A172 (cell line): ENCODE data around the gene ROR1. TPM values are rescaled to one million over a fixed set of nuclear protein-coding genes. Genes with fewer than 3 reads are reported as not detected.

Experiments
- DNase-seq: peaks from one replicate; pipeline ENCODE4 v3.0.0-alpha.2; 2015; ENCODE audit warnings: low spot score
- total RNA-seq: library from RNA; depleted of rRNA; stranded (reverse); fragments of >200 nt; shearing (Covaris generic); gene quantifications from 2 replicates; pipeline ENCODE4 v1.2.3, GENCODE V29; 2014

The ROR1 gene
- total RNA-seq, 1 experiment from 2014 or later = 7.0 TPM

DNA sequence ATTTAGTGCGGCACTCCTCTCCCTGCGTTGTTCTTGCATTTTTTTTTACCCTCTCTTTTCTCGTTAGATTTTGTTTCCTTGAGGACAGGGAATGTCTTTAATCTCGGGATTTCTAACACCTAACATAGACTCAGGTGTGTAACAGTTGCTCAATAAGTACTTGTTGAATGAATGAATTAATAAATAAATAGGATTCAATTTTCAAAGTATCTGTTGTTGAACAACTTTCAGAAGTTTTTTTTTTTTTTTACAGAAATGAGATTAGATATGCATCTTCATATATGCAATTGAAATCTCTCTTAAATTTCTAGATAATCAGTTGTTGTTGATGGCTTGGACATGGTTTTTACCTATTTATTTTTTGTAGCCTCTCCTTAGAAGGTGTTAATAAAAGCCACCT, 83.1 kb downstream of the ROR1 start:
- DNase-seq = no peak

DNA sequence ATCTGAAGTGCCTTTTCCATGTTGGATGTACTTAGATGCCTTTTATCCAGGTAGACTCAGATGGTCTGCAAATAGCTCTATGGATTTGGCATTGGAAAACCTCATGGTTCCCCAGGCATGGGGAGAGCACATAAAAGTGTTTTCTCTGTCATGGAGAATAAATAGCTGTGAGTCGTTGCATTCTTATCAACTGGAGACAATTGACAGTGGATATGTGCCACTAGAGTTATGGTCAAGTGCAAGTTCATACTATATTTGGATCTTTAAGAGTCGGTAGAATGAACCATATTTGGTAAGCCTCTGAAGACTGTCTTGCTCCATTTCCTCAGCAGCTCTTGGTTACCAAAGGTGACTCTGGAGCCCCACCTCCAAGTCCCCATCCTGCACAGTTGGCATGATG, 83.7 kb downstream of the ROR1 start:
- no peak for DNase-seq

DNA sequence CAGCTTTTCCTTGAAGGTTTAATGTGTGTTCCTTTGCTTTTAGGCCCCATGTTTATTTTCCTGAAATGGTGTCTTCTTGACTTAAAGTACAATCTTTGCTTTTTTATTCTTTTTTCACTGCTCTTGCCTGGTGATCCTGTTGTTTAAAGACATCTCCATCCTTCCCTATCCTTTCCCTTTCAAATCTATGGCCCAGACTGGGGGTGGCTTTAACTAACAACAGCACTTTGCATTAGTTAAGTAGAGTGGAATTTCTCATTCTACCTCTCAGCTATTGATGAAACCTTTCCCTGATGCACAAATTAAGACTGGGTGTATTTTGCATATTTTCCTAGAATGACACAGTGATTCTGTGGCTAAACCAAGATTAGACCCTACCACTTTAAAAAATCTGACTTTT, 84.3 kb downstream of the ROR1 start:
- DNase-seq = no peak

GRCh38 chr1:63859480-63860275, 85.9 kb downstream of the ROR1 start:
- DNase-seq = no peak

DNA sequence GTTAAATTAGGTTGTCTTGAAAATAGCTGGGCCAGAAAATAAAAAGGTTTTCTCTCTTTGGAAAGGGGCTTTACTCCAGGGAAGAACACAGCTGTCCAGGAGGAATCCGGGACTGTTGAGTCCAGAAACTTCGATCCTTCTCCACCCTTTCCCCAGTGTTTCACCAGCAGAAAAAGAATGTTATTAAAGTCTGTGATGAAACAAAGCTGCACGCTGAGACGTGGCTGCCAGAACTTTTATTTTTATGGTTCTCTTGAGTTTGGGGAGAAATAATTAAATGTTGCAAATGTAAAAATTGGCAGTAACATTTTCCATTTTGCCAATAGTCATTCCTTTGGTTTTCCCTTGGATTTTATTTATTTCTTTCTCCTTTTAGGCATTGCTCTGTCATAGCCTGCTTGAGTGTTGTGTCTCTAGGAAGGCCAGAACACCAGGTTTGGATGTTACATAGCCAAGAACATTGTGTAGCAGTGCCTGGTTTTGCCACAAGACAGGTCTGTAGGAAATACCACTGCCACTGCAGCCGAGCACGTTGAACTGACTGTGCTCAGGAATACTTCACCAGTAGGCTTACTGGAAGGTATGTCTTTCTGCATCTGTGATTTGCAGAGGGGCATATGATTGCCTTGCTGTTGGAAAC, 87.4 kb downstream of the ROR1 start:
- DNase-seq = no peak

- no peak for DNase-seq
Observed at GRCh38 chr1:63863145-63863544, 89.3 kb downstream of the ROR1 start.

- no peak for DNase-seq
Observed at GRCh38 chr1:63864224-63864641, 90.4 kb downstream of the ROR1 start.

- DNase-seq = no peak
Observed at GRCh38 chr1:63865561-63865960, 91.7 kb downstream of the ROR1 start.

- no peak for DNase-seq
Observed at GRCh38 chr1:63866084-63866483, 92.3 kb downstream of the ROR1 start.

GRCh38 chr1:63867429-63868176, 93.8 kb downstream of the ROR1 start:
- no peak for DNase-seq

DNA sequence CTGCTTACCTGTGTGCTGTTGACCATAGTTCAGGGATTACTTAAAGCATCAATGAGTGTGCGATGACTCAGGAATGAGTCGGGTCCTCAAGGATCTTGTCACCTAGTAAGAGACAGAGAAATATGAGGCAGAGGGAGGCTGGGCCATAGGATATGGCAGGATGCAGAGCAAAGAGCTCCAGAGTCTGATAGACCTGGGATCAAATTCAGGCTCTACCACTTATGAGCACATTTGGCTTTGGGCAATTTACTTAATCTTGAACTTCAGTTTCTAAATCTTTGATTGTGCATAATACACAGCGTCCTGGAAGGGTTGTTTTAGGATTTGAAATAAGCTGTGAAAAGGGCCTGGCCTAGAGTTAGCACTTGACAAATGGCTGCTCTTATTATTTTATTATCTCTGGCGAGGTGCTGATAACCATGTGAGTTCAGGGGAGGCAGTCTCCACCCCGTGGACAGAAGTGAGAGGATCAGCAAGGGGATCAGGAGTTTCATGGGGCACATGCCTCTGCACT, 94.5 kb downstream of the ROR1 start:
- peak; percentile 73 for DNase-seq

DNA sequence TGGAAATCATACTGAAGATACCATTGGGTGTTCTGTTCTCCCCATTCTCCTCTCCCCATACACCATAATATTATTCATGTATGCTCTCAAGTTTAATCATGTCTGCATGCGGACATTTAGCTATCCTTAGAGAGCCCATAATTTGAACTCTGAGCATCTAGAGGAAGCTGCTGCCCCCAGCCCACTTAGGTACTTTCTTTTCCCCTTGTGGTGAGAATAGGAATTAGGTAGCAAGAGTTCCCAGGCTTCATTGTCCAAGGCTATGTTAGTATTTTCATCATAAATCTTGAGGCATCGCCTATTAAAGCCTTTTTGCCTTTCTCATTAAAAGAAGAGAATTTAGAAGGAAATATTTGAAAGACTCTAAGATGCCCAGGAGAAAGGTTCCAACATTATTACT, 96.3 kb downstream of the ROR1 start:
- no peak for DNase-seq

DNA sequence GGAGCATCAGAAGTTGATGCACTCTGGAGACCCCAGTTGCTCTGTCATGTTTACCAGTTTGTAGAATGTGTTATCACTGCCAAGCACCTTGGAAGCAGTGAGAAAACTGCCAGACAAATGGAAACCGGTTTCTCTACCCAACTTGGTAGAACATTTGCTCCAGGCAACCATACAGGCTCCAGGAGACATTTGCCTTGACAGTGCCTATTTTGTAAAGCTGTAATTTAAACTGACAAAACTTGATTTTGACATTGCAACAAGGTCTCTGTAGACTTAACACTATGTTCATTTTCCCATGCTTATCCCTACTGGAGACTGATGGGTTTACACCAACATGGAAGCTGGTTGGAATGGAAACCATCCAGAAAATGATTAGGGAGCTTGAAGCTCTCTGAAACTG, 97.6 kb downstream of the ROR1 start:
- no peak for DNase-seq

DNA sequence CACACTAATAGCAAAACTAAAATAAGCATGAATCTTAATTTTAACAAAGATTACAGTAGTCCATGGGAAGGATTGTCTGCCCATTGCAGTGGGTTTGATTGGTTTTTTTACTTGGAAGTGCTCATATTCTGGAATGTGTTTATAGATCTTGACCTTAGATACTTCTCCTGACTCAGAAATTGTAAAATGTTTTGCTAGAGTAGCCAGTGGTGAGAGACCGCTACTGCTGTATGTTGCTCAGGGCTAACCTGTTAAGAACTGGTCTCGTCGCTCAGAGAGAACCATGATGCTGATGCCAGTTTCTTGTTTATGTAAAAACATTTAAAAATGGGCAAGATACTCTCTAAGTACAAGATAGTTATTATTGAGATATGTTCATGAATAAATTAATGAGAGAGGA, 99.9 kb downstream of the ROR1 start:
- peak; percentile 59 for DNase-seq

DNA sequence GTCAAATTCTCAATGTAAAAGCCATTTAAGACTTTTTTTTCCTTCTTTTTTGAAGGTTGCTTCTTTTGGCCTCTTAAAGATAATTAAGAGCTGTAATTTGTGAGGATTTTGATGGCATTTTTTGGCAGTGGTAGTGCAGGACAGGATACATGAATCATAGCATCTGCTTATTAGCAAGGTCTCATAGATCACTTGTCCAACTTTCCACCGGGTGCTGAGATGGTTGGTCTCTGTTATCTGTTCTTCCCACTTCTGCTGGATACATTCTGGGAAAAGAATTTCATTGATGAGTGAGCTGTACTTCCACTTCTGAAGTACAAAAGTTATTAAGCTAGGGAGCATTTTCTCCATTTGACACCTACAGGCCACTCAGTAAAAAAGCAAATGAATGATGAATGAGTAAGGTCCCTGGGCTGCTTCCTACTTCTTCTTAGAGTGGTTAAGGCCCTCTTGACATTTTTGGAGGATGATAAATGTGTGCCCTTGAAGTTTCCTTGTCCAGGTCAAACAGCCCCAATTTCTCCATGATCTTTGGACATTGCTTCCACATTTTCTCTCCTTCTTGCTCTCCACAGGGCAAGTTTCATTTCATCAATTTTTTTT, 100.6 kb downstream of the ROR1 start:
- DNase-seq = peak; percentile 70

DNA sequence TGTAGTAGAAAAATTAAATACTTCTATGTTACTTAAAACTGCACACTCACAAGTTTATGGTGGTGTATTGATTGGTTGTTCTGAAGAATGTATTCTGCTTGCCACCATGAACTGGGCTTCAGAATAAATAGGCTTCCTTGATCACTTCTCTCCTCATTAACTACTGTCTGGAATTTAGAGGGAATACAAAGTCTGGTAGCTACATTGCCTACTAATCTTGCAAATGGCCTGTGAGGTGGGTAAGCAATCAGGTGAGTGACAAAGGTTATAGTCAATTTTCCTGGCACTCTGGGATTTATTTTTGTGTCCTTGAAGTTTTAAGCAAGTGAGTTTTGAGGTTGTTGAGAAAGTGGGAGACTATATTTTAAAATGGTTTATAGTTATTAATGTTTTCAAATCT, 101.8 kb downstream of the ROR1 start:
- DNase-seq = no peak

- no peak for DNase-seq
Observed at GRCh38 chr1:63877021-63877767, 103.4 kb downstream of the ROR1 start.

- DNase-seq = peak; percentile 80
Observed at GRCh38 chr1:63877816-63878215, 104.0 kb downstream of the ROR1 start.

DNA sequence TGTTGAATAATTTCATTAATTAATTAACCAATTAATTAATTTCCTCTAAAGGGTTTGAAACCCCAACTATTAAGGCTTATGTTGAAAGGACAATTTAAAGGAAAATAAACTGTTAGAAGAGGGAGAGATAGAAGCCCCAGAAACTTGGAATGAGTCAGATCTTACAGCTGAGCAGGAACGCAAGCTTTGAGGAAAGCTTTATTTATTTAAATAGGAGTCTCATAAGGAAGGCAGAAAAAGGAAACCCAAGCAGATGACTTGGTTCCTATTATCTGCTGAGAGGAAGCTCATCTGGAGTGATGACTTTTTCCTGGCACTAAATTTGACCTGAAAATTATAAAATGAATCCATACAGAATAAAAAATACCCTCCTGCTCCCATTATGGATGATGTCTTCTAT, 105.1 kb downstream of the ROR1 start:
- DNase-seq = no peak

DNA sequence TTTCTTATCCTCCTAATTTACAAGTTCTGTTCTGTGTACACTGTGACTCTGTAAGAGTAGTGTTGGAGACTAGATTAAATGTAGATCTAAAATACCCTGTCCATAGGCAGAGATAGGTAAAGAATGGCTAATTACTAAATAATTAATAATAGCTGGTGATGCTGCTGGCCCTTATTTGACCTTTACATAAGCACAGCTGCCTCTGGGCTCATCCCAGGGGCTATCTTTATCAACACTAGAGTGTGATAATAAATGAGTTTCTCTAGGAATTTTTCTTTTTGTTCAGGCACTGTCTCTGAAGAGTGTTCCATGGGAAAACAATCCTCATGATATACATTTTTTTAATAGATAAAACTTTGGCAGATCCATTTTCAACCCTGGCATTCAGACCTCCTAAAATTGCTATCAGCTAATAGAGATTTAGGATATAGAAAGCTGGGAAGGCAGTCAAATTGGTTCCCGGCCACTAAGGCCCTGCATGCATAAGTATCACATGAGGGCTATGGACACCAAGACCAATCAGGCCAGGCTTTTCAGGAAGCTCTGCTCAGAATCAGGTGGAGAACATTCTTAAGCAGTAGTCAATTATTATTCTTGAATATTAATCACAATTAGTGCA, 107.2 kb downstream of the ROR1 start:
- DNase-seq = no peak
